Mammary epithelial cell (primary cell): ENCODE measurements around the gene SLC27A6.

Experiments used
- EZH2 ChIP-seq: IDR thresholded peaks from 2 replicates; pipeline ENCODE4 v1.6.1; 2012; ENCODE audit warnings: low read length, inconsistent platforms, borderline replicate concordance
- TF ChIP-seq, protein P1 (sequence below), 2 donors: IDR thresholded peaks in 1 of 2; conservative IDR thresholded peaks in 1 of 2; 2 replicates each; pipeline ENCODE4 v1.5.1; 2011 to 2012; ENCODE audit warnings: inconsistent platforms in 2 of 2, low read length in 2 of 2, mild to moderate bottlenecking in 2 of 2, control low read depth in 1 of 2, low read depth in 1 of 2; ENCODE audit not compliant: insufficient read depth in 1 of 2; ENCODE audit errors: extremely low read depth in 1 of 2

DNA sequence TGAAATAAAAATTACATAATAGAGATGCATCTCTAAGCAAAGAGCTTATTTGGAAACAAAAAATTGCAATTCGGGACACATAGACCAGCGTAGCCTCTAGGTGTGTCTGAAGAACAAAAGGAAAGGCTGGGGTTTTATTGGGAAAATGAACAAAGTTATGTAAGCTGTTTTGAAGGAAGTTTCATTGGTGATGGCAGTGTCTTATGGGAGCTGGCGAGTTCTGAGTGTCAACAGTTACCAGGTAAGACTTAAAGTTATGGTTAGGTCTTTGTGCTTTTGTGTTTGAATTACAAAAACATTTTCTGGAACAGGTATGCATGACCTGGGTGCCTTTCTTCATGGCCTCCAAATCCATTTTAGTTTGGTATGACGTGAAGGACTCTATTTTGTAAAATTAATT is 48.9 kb downstream of the SLC27A6 start:
- TF ChIP-seq, protein P1, sequence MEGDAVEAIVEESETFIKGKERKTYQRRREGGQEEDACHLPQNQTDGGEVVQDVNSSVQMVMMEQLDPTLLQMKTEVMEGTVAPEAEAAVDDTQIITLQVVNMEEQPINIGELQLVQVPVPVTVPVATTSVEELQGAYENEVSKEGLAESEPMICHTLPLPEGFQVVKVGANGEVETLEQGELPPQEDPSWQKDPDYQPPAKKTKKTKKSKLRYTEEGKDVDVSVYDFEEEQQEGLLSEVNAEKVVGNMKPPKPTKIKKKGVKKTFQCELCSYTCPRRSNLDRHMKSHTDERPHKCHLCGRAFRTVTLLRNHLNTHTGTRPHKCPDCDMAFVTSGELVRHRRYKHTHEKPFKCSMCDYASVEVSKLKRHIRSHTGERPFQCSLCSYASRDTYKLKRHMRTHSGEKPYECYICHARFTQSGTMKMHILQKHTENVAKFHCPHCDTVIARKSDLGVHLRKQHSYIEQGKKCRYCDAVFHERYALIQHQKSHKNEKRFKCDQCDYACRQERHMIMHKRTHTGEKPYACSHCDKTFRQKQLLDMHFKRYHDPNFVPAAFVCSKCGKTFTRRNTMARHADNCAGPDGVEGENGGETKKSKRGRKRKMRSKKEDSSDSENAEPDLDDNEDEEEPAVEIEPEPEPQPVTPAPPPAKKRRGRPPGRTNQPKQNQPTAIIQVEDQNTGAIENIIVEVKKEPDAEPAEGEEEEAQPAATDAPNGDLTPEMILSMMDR (conservative IDR thresholded peaks at IDR 0.05 in 1 of 2, IDR thresholded peaks at IDR 0.05 in 1 of 2; ENCODE audit: extremely low read depth in 1 of 2, insufficient read depth in 1 of 2, low read depth in 1 of 2, low read length in 2 of 2): no peak
- no peak for TF ChIP-seq EZH2
